ENCODE data around the gene RPL15.
"Not testable (repeated sequence)": the region's sequence is repeated elsewhere in the genome, so short reads cannot be mapped to it uniquely, and the experiment has no call there.

Gene RPL15

DNA sequence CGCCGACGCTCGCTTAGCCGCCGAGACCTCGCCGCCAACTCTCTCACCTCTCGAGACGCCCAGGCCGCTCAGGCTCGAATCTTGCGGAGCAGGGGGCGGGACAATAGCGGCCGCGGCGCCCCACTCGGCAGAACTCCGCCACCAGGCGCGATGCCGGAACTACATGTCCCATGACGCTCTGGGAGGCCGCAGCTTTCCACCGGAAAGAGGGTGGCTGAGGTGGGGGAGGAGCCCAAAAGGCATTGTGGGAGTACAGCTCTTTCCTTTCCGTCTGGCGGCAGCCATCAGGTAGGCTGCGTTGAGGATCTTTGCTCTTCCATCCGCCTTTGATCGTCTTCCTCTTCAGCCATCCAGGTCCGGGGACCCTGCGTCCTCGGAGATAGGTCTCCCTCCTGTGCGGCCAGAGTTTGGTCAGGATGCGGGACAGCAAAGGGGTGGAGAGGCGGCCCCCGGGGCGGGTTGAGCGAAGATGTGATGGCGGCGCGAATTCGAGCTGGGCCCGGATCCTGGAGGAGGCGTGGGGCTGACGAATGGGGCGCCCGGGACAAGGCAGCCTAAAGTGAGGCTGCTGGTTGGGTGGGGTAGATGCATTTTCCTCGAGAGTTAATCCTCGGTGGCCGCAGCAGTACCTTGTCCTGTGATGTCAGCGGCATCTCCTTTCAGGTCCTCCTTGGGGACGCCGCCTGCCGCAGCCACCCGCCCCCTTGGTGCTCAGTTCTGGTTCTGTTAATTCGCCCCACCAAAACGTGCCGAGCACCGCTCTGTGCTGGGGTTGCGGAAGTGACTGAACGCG is at the start of gene RPL15, which contains the start of gene NKIRAS1:
RPL15 (plus strand) TSS at position 247 of the 793 bp plus-strand sequence. CDS start 728 bp downstream, outside the sequence.
NKIRAS1 (minus strand) TSS at position 105 of the 793 bp plus-strand sequence. CDS start 6,086 bp downstream, outside the sequence.
- peak; percentile 87 for DNase-seq

DNA sequence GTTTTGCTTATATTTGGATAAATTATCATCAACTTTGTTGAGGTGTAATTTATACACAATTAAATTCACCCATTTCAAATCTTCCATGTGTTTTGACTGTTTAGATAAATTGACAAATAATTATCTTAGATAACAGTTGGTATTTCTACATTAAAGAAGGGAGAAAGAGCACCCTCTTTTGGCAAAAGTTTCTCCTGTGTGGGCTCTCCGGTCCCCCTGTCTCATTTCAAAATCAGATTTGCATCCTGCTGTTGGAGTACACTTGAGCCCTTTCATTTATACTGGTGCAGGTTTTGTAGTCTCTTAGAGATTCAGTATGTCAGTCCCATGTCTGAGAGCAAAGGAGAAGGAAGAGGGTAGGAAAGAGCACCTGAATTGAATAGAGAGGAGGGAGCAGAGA is 49.5 kb upstream of the RPL15 start:
- DNase-seq = no peak

DNA sequence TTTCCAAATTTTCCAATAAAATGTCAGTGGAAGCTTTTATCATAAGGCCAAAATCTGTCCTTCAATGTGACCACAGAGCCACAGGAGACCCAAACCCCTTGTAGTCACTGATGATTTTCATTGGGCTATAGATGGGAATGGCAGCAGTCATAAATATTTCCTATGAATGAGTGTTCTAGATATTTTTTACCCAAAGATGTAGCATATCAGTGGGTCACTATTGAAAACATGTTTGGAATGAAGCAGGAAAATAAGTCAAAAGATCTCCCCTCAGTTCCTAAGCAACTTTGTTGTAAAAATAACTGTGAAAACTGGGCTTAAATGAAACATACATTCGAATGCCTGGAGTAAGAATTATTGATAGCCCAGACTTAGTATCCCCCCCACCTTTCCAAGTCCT is 49.1 kb upstream of the RPL15 start:
- DNase-seq = no peak

DNA sequence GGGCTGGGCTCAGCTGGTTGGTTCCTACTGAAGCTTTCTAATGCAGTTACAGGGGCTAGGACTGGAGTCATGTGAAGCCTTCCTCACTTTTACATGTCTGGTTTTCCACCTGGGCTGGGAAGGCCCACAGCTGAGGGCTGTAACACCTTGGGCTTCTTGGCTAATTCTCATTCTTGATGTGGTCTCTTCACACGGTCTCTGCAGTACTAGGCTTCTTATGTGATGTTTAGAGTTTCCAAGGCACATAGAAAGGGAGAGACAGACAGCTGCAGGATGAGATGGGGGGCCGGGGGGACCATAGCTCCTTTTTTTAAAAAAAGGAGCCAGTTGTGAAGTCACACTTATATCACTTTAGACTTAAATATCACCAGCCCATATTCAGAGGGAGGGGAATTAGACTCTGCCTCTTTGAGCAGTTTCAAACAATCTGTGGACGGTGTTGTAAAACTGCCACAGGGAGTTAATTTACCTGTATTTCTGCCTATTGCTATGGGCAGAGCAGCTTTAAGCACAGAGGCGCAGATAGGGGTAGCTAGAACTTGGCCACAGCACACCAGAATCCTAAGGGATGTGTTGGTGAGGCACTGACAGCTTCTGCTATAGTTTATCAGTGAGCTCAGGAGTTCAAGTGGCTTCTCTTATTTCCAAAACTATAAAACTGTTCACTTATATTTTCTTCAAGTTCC is 46.8 kb upstream of the RPL15 start:
- no peak for DNase-seq

DNA sequence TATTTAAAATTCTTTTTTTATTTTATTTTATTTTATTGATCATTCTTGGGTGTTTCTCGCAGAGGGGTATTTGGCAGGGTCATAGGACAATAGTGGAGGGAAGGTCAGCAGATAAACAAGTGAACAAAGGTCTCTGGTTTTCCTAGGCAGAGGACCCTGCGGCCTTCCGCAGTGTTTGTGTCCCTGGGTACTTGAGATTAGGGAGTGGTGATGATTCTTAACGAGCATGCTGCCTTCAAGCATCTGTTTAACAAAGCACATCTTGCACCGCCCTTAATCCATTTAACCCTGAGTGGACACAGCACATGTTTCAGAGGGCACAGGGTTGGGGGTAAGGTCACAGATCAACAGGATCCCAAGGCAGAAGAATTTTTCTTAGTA is 46.3 kb upstream of the RPL15 start:
- DNase-seq = not testable (repeated sequence)

DNA sequence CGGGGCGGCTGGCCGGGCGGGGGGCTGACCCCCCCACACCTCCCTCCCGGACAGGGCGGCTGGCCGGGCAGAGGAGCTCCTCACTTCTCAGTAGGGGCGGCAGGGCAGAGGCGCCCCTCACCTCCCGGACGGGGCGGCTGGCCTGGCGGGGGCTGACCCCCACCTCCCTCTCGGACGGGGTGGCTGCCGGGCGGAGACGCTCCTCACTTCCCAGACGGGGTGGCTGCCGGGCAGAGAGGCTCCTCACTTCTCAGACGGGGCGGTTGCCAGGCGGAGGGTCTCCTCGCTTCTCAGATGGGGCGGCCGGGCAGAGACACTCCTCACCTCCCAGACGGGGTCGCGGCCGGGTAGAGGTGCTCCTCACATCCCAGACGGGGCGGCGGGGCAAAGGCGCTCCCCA is 45.6 kb upstream of the RPL15 start:
- not testable (repeated sequence) for DNase-seq

DNA sequence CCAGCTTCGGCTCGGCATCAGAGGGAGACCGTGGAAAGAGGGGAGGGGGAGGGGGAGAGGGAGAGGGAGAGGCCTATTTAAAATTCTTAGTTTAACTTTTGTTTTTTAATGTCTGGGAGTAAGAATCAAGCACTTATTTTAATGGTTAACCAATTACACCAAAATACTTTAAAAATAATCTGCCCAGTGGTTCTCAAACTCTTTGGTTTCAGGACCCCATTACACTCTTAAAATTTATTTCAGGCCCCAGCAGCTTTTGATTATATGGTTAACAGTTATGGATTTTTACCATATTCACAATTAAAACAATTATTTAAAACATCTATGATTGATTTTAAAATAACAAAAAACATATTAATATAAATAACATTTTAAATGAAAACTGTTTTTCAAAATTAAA is 44.6 kb upstream of the RPL15 start:
- DNase-seq = no peak

DNA sequence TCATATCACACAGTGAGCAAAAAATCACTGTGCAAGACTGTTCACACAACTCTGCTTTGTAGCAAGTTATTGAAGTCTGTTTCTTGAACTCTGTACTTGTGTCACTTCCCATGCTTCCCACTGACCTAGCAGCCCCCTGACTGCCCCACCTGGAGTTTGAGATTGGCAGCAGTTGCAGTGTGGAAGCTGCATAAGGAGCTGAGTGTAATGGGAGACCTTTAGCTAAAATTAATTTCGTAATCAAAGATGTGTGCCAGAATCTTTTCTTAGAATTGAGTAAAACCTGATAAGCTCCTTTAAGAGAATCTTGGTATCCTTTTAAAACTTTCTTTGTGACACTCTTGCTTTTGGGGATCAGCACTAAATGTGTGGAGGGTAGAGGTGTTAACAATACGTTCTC is 43.0 kb upstream of the RPL15 start:
- no peak for DNase-seq

DNA sequence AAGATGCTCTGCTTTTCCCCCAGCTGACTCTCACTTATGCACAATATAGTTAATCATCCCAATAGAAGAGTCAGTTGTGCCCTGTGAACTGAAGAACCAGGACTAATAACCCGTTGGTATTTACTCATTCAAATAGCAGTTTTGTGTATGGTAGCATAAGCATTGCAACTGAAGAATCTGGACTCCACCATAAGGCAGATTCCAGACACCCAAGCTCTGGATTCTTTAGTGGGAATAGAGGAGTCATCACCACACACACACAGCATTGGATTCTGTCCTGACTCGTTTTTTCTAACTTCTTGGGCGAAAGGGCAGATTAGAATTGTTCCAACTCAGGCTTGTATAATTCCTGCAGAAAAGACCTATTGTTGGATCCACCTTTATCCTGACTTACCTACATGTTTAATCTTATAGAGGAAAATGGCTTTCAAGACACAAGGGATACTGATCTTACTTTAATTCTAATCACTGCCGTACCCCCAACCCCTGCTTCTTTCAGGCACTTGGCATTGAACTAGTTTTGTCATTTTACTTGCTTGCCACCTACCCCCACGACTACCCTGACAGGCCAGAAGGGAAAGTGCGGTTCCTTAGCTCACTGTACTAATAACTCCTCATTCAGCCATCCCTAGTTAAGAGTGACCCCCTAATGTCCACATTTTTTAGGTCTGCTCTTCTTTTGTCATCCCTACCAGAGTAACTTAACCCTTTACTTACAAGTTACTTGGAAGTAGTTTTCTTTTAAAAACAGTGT is 42.4 kb upstream of the RPL15 start:
- no peak for DNase-seq

DNA sequence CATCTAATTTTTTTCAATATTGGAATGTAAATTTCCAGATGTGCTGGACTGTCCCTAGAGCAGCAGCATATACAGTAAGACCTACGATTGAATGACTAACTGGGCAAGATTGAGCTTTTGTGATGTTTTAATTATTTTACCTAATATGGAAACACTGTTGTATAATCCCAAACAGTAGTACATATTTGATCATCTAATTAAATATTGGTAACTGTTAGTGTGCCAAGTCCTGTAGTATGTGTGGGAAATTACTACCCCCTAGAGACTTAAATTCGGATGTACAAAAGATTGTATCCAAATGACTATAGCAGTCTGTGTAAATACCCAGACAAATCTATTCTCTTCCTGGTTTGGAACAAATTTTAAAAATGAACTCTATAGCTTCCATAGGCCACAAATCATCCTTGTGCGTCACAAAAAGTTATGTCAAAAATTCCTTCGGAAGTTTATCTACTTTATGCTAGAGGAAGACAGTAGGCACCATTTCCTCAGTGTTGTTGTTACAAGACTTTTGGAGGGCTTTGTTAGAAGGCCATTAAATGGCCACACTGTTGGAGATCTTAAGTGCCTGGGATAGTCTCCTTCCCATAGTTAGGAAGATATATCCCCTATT is 41.7 kb upstream of the RPL15 start:
- DNase-seq = no peak

DNA sequence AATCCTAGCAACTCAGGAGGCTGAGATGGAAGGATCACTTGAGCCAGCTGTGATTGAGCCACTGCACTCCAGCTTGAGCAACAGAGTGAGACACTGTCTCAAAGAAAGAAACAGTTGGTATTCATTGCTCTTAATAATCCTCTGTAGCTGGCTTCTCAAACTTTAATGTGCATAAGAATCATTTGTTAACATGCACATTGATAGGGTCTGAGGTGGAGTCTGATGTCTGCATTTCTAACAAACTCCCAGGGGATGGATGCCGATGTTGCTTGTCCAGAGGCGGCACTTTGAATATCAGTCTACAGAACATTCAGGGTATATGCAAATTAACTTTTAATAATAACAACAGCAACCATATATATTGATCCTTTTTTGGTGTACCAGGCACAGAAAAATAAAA is 40.0 kb upstream of the RPL15 start:
- DNase-seq = no peak

DNA sequence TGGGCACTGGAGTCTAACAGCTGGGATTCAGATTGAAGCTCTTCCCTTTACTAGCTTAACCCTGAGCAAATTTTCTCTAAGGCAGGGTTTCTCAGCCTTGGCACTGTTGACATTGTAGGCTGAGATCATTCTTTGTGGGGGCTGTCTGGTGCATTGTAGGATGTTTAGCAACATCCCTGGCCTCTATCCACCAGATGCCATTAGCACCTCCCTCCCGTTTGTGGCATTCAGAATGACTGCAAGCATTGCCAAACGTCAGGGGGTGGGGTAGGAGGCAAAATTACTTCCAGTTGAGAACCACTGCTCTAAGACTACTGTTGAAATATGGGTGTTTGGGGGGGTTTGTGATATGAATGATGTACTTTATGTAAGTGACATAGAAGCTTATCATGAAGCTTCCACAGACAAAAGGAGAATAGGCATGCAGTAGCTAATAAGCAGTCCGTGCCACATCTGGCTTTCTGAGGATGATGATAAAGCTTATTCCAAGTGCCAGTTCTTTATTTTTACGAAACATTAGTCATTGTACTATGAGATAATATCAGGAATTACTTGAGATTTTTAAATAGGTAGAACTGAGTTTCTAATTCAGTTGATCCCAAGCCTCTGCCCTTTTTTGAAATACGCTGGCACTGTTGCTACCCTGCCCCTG is 39.5 kb upstream of the RPL15 start:
- DNase-seq = no peak

DNA sequence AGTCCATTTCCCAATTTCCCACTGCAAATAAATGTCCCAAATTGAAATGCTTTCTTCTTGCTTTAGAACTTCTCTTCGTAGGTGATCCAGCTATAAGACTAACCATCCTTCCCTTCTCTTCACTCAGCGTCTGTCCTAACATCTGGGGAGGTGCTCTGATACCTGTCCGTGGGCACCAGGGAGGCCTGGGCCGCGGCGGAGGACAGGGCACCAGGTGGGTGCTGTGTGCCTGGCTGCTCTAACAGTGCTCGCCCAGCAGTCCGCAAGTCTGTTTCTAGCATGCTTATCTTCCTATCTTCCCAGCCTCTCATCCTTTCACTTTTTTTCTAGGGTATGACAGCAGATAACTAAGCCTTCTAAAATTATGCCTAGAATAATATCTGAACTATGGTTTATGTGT is 37.4 kb upstream of the RPL15 start:
- no peak for DNase-seq

DNA sequence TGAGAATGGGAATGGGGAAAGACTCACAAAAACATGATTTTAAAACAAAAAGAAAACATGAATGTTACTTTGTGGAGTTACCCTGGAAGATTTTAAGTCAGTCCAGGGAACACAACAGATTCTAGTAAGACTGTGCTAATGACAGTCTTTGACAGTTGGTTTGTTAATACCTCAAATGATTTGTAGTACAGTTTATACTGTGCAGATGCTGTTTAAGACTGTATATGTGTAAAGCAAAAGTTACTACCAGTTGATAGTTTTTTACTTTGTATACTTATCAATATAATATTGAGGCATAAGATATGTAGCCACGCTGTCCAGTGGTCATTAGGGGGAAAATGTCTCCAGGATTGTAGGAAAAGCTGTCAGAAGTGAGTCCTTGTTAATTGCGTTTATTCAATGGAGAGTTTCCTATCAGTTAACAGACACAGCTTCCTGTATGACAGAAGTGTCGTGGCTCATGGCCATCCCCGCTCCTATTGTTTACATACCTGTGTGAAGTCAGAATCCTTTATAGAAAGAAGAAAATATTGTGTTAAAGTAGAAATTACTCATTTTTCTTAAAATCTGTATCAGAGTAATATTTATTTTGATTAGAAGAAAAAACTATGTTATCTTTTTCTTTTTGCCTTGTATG is 36.1 kb upstream of the RPL15 start:
- DNase-seq = no peak

DNA sequence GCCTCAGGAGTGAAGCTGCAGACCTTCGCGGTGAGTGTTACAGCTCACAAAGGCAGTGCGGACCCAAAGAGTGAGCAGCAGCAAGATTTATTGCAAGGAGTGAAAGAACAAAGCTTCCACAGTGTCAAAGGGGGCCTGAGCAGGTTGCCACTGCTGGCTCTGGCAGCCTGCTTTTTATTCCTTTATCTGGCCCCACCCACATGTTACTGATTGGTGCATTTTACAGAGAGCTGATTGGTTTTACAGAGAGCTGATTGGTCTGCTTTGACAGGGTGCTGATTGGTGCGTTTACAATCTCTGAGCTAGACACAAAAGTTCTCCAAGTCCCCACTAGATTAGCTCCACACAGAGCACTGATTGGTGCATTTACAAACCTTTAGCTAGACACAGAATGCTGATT is 34.9 kb upstream of the RPL15 start:
- not testable (repeated sequence) for DNase-seq

DNA sequence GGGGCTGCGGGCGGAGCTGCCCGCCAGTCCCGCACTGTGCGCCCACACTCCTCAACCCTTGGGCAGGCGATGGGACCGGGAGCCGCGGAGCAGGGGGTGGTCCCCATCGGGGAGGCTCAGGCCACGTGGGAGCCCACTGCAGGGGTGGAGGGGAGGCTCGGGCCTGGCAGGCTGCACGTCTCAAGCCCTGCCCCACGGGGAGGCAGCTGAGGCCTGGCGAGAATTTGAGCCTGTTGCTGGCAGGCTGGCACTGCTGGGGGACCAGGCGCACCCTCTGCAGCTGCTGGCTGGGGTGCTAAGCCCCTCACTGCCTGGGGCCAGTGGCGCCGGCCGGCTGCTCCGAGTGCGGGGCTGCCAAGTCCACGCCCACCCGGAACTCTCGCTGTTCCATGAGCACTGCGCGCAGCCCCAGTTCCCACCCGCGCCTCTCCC is 34.4 kb upstream of the RPL15 start:
- DNase-seq = no peak

DNA sequence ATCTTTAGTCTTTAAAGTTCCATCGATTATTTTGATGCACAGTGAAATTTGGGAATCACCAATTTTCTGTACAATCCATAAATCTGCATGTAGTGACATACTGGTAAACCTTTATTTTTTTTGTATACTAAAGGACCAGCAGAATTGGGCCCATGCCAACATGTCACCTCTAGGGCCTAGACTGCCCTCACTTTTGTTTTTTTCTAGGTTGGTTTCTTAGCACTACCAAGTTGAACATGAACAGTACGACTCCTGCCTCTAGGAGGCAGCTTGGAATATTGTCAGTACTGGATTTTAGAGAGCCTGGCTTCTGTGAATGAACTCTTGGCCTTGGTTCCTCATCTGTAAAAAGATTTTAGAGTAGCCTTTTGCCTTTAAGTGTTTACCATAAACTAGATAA is 32.5 kb upstream of the RPL15 start:
- no peak for DNase-seq

DNA sequence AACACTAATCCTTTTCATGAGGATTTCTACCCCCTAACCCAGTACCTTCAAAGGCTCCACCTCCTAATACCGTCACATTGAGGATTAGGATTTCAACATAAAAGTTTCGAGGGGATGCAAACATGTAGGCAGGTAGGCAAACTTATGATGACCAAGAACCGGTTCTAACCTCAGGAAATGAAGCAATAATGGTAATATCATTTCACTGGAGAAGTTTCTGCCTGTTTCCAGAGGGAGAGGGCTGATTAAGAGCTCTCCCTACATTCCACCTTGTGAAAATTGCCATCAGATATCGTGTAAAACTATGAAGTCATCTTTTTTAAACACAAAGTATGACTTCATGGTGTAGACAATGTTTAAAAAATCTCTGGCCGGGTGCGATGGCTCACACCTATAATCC is 31.7 kb upstream of the RPL15 start:
- no peak for DNase-seq

DNA sequence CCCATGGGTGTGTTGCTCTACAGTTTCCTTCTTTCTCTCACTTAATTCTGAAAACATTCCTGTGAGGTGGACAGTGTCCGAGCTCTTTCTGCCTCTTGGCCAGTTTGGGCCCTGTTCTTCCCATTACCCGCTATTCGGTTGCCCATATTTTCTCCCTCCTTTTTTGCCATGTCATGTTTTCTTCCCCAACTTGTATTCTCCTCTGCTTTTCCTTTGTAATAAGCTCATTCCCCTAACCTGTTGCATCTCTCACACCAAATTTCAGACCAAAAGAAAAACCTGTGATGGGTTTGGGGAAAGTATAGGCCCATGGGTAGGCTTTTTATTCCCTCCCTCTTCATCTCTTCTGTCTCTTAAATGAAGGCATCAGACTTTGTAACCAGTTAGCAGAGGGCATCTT is 30.6 kb upstream of the RPL15 start:
- DNase-seq = no peak

DNA sequence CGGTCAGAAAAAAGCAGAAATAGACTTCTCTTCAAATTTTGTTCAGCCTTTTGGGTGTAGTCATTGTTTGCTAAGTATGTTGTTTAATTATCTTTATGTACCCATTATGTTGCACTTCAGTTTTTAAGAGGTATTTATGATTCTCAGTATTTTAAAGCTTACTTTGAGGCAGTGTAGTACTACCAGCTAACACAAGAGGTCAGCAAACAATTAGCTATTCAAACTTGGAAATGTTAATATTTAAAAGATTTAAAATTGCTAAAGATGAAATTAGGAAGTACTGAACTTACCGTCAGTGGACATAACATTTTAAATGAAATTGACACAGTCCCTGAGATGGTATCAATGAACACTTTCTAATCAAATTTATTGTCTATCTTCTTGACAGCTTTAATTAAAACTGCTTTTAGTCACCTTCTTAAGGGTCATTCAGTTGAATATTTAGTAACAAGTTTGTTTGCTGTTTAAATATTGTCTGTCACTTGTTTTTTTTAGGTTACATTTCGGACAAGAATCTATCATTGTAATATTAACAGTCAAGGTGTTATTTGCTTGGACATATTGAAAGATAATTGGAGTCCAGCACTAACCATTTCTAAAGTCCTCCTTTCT is 28.2 kb upstream of the RPL15 start:
- no peak for DNase-seq

DNA sequence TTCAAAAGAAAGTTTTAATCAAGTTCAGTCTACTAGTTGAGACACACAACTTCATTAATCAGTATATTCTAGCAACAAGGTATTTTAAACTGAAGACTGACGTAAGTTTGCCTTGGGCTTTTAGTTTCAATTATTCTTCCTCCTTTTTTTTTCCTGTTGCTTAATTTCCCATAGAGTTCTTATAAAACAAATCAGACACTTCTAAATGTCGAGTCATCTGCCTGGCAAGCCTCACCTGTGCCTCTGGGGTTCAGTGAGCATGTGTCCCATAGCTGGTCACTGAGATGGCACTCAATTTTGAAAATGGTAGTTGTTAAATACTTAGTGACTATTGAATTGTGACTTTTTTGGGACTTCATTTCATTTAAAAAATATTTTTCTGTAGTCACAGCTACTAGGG is 27.5 kb upstream of the RPL15 start:
- no peak for DNase-seq

DNA sequence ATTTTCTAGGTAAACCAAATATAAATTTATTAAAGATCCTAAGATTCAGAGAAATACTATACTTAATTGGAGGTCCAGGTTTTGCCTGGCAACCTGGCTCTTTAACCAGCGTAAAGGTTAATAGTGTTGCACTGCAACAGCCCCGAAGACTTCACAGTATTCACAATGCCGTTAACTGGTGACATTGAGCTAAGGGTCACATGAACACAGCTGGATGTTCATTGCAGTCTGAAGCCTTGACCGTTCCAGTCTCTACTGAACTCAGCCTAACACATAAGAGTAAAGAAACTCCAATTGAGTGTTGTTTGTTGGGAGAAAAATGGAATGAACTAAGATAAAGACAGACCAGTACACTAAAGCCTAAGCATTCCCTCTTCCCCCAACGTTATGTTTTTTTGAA is 27.0 kb upstream of the RPL15 start:
- DNase-seq = no peak
